Vagina (tissue), 2 donors: ENCODE data around the gene PYGL.

Experiments used
- POLR2A ChIP-seq, 2 donors: fragments of 450-650 bp; IDR thresholded peaks; one replicate each; pipeline ENCODE4 v1.6.1; 2017; ENCODE audit warnings: antibody characterized with exemption in 2 of 2, mild to moderate bottlenecking in 2 of 2, moderate library complexity in 2 of 2
- TF ChIP-seq, protein P1 (sequence below), 3 experiments: fragments of 450-650 bp in 2 of 3; fragments of 200-600 bp in 1 of 3; sonication (generic) in 1 of 3; IDR thresholded peaks; one replicate each; pipeline ENCODE4 v1.5.1; 2017 to 2019; ENCODE audit warnings: antibody characterized with exemption in 3 of 3, mild to moderate bottlenecking in 2 of 3, moderate library complexity in 2 of 3

DNA sequence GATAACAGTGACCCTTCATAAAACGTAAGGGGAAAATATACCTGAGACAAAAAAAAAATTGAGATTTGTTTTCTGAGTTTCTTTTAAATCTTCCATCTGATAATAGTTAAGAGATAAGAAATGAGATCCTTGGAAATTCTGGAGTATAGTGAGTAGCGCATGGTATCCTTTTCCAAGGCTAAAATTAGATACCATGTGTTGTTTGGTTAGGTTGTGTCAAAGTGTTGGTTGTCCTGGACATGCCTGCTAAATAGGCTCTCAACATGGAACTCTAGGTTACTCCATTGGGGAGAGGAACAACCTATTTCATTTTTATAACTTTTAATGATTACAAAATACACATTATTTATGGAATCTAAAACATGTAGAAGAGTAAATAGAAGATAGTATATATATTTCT lies 14.8 kb downstream of the PYGL start:
- TF ChIP-seq, protein P1, sequence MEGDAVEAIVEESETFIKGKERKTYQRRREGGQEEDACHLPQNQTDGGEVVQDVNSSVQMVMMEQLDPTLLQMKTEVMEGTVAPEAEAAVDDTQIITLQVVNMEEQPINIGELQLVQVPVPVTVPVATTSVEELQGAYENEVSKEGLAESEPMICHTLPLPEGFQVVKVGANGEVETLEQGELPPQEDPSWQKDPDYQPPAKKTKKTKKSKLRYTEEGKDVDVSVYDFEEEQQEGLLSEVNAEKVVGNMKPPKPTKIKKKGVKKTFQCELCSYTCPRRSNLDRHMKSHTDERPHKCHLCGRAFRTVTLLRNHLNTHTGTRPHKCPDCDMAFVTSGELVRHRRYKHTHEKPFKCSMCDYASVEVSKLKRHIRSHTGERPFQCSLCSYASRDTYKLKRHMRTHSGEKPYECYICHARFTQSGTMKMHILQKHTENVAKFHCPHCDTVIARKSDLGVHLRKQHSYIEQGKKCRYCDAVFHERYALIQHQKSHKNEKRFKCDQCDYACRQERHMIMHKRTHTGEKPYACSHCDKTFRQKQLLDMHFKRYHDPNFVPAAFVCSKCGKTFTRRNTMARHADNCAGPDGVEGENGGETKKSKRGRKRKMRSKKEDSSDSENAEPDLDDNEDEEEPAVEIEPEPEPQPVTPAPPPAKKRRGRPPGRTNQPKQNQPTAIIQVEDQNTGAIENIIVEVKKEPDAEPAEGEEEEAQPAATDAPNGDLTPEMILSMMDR (IDR thresholded peaks at IDR 0.05) = no peak
- no peak for TF ChIP-seq POLR2A (IDR thresholded peaks at IDR 0.05)
